CD1c-positive myeloid dendritic cell (primary cell): ENCODE results near the gene VAMP5.
A peak's percentile ranks its signal among the peaks of the same experiment; 100 is the strongest.

Experiments
- DNase-seq: peaks from one replicate; pipeline ENCODE4 v3.0.0-alpha.2; 2016; ENCODE audit errors: extremely low spot score

VAMP5 gene

DNA sequence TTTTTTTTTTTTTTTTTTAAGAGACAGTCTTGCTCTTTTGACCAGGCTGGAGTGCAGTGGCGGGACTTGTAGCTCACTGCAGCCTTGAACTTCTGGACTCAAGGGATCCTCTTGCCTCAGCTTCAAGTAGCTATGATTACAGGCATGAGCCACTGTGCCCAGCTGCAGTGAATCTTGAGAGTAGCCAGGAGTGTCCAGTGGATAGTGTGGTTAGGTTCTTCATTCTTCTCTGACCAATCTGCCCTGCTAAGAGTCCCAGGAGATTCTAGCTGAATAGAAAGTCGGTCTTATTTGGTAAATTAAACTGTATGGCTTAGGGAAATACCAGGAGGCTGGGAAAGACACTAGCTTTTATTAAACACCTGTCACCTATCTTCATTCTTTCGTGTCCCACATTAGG, 47.1 kb downstream of the VAMP5 start:
- DNase-seq: no peak

GRCh38 chr2:85635011-85635410, 50.8 kb downstream of the VAMP5 start:
- peak; percentile 10 for DNase-seq

GRCh38 chr2:85635636-85636035, 51.4 kb downstream of the VAMP5 start:
- no peak for DNase-seq

DNA sequence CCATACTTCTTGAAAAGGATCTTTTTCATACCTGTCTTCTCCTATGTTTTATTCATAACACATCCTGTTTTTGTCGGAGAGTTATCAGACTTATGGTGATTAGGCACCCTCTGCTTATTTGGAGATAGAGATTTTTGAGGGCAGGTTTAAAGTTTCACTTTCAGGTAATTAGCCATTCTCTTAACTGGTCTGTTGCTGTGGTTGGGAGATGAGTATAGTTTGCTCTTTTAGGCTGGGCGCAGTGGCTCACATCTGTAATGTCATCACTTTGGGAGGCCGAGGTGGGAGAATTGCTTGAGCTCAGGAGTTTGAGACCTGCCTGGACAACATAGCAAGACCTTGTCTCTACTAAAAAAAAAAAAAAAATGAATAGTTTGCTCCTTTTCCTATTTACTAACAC, 58.5 kb downstream of the VAMP5 start:
- DNase-seq: no peak
